Posterior cingulate gyrus (tissue), 11 donors: ENCODE measurements around the gene BMPER.

Source experiments
- DNase-seq, 10 donors: peaks; one replicate each; pipeline versions ENCODE4 v3.0.0 to v3.0.0-alpha.2; 2020 to 2021; ENCODE audit warnings: mixed read lengths in 3 of 10
- intact Hi-C: fragments of 100-400 bp; cut with DNase I; formaldehyde crosslinking; loops from one replicate; pipeline ENCODE4 v1.15.1; 2023

Gene BMPER

DNA sequence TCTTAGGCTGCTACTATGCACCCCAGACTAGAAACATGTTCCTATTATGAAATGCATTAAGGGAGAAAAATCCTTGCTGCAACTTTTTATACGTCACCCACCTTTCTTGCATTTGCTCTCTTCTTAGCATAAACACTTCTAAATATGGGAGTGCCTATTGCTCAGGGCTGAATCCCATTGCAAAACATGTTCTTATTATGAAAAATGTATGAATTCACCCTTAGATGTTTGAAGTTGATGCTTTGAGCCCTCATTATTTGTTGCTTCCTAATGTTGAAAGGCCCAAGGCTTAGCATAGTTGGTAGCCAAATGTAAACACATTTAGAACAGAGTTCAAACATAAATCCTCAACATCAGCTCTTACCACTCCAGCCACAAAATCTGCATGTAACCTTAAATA is 52.8 kb downstream of the BMPER start:
- DNase-seq = no peak
- intact Hi-C loops = no loop called here

DNA sequence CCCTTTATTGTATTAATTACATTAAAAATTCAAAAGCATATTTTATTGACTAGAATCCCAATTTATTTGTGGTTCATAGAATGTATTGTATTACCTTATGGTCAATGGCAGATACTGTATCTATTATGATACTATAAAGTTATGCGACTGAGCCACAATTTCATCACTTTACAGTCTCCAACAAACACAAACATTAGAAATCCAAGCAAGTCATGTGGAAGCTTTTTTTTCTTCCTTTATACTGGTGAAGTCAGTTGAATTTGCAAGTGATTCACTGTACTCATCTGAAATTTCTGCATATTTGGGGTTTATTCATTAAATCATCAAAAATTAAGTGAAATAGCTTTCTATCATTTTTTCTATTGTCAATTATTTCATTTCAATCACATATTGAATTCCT is 54.3 kb downstream of the BMPER start:
- intact Hi-C loops = no loop called here

DNA sequence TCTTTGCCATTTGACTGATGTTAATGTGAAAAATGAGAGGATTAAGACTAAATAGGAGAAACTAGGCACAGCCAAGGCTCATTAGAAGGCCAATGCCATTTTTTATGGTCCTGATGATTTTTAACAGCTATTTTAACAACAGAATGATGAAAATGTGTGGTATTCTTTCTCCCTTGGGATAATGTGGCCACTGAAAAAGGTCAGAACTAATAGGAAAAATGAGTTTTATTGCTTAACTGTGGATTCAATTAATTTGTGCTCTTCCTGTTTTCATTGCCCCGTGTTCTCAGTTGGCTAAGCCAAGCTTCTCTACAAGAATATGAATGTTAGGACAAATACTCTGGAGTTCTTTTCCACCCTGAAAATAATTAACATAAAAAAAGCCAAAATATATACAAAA is 56.6 kb downstream of the BMPER start:
- intact Hi-C loops = no loop called here
- DNase-seq = no peak

More for the DNA sequence above, 54.3 kb downstream of the BMPER start:
- DNase-seq = no peak

DNA sequence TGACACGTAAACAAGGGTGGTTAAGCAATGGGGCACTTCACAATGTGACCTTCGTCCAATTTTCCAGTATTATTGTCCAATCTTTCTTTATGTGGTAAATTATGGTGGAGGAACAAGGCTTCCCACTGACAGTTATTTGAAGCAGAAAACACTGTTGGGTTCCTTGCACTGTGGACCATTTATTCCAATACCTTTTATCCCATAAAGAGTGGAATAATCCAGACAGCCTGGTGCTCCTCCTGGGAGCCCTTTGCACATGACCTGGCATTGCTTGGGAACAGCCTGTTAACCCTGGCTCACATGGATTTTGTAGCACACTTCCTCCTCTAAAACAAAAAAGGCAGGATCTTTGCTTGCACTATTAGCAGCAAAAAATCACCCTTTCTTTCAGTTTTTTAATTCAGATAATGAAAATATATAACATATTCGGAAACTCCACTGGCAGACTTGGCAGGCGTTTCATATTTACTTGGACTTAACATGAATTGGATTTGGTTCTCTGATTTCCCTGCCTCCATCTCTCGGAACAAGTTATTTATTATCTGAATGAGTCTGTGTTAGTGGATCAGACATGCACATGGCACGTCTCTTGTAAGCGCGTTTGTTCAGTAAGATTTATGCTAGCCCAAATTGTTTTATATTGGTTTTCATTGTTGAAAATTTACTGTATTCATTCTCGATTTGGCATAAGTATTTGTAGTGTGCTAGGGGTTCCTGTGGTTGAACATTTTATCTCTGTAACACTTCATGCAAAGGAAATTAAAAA is 59.3 kb downstream of the BMPER start:
- DNase-seq = no peak
- intact Hi-C loops = no loop called here

DNA sequence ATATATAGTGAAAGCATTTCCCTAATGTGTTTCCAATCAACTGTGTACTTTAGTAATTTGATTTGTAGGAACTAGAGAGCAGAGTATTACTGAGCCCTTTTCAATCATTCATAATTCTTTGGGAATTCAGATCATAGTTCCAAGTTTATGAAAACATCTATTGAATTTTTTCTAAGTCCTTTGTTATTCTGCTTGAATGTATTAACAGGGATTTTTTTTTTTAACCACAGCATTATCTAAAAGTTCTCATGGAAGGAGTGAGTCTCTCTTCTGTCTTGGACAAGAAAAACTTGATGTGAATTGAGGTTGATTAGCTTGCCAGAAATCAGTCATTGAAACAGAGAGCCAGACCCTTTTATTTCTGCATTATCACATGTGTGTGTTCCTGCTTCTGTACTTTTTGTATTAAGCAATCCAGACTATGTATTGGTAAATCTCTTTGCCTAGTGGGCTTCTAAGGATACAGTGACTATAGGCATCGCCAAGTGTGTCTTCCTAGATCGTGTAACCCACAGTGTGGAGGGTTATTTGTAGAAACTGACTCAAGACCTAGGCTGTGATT is 59.9 kb downstream of the BMPER start:
- intact Hi-C loops = no loop called here
- no peak for DNase-seq

DNA sequence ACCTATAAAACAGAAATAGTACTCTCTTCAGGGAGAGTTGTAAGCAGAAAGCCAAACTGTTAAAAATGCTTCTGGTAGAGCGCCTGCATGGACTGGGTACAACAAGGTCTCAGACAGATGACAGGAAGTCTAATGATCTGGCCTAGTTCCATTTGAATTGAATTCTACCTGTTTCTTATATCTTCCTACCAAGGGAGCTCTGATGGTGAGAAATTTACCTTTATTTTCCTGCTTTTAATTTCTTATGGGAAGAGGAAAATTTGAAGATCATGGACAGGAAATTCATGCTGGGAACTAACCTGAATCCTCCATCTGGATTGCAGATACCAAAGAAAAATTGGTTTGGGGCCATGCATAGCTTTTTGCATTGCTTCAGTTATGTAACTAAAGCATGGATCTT is 63.3 kb downstream of the BMPER start:
- intact Hi-C loops = no loop called here
- DNase-seq = no peak

DNA sequence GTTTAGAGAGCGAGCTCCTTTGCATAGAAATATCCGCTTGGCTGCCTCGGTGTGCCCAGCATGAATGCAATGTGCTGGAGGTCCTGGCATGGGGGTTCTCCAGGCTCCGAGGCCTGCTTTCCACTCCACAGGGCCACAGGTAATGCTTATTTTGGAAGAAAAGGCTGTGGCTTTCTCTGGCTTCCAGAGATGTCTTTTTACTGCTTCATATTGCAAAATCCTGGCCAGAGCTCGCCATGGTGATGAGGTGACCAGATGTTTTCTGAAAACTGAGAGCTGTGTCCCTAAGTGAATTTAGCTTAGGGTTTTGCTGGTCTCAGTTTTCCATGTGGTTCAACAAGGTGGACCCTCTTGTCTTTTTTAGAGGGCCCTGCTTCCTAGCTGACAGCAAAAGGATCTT is 65.2 kb downstream of the BMPER start:
- intact Hi-C loops = no loop called here
- no peak for DNase-seq

DNA sequence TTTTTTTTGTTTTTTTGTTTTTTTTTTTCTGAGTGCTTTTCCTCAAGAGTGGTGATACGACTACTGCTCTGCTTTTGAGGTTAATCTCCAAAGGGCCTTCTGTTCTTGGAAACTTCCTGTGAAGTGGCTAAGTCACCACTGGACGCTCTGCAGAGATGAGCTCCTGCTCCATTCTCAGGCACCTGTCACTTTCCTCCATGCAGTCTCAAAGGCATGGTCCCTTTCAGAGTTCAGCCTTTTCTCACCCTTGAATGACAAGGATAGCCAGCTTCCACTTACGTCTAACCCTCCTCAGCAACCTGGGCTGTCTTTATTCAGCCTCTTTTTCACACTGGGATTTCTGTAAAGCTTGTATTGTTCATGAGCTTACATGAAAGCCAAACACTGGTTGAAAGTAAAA is 65.8 kb downstream of the BMPER start:
- DNase-seq = no peak
- intact Hi-C loops = no loop called here

DNA sequence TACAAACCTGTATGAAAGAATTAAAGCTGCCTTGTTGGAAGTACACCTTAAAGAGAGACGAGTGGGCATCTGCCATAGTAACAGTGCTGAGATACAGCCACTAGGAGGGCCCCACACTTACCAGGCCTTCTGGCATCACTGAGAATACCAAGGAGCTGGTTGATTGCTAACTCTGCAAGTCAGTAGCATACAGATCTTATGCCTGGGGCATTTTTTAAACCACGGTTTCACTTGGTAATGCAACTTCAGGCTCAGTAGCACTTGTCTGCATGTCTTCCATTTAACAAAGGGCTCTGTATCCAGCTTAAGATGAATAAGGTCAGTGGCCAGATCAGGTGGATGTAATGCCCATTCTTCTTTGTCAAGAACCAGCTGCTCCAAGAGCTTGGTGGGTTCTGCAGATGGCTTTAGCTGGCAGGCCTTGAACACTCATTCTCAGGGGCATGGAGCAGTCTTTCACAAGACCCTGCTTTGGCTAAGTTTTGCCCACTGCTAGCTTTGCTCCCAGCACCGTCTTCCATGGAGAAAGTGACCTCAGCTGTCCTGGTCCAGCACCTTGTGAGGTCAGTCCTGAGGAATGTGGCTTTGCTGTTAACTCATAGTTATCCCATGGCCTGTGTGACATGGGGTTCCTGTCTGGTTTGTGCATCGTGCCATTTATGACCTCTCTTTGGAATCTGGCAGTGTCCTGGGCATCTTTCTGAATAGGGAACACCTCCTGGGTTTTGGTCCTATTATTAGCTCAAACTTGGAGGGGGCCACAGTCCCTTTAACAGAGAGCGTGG is 68.1 kb downstream of the BMPER start:
- intact Hi-C loops = no loop called here
- no peak for DNase-seq

DNA sequence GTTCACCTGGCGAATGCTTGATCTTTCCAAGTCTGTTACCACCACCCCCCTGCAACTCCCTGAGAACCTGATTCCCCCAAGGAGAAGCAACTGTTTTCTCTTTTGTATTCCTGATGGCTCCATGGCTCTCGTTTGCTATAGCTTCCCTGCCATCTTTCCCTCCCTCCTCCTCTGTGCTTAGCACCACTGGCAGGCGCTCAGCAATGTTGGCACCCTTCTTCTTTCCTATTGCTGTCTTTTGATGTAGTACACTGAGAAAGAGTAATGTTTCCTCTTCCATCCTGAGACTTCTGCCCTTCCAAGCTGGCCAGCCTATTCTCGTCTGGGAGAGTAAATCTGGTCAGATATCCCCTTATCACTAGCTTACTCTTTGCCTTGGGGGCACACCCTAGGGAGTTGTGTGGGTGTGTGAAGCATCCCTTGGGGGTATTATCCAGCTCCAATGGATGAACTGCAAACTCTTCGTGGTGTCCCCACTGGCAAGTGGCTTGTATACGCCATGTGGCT is 74.0 kb downstream of the BMPER start:
- DNase-seq = peak in 2 of 10 donors; percentile 79 to 81
- intact Hi-C loops = no loop called here

DNA sequence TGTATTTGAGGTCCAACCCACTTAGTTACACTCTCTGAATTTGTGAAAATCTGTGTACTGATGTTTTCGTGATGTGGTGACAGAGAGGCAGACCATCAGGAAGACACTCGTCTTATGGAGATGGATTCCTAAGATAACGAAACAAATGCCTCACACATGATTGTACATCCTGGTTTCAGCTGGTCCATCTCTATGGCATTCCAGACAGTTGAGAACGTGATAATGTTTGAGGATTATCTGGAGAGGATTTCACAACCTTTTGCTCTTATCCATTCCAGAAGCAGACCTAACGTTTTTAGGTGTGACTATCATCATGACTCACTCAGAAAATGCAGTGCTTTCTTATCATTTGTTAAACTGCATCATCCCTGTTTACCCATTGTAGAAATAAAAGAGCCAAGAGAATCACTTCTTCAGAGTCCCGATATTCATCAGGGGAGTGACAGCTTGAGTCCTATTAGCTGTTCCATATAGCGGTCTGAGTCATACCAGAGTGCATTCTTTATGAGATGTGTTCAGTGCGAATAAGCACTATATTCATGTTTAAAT is 74.5 kb downstream of the BMPER start:
- no peak for DNase-seq
- intact Hi-C loops = no loop called here

DNA sequence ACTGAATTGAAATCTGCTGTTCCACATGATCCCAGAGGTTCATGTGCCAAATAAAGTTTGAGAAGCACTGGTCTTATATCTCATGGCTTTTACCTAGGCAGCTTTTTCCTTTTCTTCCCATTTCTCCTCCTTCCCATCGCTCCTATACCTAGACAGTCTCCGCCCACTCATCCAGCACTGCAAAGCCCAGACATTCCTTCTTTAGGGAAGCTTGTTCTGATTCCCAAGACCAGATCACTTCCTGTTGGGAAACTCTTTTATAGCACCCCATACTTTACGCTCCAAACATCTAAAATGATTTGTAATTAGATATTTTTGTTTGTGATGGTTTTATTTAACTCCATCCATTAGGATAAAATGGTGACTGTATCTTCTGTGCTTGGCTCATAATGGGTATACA is 75.9 kb downstream of the BMPER start:
- intact Hi-C loops = no loop called here
- no peak for DNase-seq

DNA sequence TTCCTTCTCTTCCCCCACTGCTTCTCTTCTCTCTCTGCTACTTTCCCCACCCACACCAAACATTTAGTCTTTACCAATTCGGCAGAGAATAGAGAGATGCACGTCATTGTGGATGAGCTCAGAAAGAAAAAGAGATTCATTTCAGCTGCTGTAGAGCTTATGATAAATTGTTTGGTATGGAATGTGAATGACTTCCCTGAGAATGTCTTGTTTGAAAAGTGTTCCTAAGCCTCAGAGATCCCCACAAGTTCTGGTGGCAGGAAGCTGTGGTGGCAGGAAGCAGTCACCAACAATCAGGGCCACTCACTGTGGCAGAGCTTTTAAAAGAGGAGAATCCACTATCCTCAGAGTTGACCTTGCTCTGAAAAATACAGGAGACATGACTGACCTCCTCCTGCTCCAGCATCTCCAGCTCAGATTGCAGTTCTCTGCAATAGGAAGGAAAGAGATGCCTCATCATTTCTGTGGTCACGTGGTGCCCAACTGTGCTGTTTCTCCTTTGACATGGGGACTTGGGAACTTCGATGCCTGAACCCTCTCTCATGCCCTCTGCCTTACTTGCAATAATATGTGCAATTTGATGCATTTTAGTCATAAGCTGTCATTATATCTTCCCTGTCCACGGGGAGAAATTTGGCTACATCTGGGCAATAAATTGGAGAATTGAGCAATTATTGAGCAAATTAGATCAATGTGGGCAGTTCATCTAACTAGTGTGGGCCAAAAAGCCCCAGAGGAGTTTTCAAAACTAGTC is 76.5 kb downstream of the BMPER start:
- intact Hi-C loops = no loop called here
- no peak for DNase-seq

DNA sequence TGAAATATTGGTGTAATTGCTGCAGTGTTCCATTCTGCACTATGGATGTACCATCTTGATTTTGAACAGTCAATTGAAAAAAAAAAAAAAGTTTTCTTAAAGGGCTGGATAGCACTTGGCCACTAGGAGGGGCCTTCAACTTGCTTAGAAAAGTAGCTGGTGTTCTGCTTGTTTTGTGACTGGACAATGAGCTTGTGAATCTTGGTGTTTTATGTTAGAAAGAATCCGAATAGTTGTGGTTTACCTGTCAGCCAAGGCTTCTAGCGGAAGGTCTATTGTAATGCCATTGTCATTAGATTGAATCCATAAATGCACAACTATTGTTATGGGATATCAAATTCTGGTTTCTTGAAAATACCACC is 77.1 kb downstream of the BMPER start:
- intact Hi-C loops = no loop called here
- no peak for DNase-seq

DNA sequence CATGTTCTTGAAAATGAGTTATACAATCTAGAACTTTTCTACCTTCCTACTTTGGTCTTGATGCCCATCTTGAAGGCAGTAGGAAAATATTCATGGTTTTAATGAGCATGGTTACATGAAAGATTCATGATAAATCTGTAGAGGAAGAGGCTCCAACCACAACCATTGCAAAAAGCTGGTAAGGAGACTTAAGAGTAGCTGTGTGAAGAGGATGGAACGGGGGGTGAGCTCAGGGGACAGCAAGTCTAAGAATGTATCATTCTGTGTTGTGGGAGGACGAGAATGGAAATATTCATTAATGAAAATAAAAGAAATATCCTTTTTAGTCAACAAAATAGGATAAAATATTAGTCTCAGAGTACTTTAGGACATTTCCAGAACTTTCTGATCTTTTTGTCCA is 81.1 kb downstream of the BMPER start:
- intact Hi-C loops = no loop called here
- no peak for DNase-seq

DNA sequence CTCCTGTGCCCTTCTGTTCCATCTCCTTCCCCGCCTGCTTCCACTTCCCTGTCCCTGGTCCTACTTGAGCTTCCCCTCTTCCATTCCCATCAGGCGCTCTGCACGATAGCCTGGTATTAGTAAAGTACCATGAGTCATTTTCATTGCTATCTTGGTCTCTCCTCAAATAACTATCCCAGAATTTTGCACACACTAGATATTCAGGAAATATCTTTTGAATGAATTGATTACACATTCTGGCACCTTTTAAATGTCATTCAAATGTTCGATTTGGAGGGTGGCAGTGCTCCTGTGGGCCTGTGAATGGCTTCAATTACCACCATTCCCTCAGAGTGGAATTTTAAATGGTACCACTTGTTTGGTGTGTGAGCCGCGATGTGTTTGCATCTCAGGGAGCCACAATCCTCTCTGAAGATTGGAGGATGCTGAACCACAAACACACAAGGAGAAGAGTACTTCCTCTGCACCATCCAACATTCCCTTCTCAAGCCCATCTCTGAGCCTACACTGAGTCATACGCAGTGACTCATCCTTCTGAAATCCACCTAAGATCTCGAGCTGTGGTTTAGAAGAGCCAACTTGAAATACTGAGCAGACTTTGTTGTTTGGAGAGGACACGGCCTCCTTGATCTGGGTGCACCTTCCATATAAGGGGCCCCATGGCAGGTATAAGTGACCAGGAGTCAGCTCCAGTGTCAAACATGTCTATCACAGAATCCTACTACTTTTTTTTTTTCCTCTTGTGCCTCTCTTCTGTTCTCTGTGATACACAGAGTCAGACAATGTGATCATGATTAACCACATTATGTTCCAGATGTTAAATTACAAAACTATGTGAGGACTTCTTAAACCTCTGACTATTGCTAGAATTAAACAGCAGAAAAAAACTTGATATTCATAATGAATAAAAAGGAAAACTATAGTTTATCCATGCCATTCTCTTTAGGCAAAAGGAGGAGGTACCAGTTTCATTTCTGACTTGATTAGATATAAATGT is 81.9 kb downstream of the BMPER start:
- DNase-seq = no peak
- intact Hi-C loops = no loop called here

DNA sequence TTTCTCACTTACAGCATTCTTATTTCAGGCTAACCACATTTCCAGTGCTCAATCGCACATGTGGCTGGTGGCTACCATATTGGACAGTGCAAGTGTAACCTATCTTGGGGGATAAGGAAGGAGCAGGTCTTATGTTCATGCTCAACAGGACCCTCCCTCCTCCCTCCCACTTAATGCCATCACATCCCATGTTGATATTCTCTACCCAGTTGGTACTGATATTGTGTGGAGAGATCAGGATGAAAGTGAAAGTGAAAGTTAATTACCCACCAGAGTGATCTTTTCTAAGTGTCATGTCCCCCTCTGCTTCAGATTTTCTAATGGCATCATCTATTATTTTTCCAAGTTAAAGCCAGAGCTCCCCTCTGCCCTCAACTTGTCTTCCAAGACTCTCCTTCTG is 91.6 kb downstream of the BMPER start:
- intact Hi-C loops = no loop called here
- DNase-seq = no peak

DNA sequence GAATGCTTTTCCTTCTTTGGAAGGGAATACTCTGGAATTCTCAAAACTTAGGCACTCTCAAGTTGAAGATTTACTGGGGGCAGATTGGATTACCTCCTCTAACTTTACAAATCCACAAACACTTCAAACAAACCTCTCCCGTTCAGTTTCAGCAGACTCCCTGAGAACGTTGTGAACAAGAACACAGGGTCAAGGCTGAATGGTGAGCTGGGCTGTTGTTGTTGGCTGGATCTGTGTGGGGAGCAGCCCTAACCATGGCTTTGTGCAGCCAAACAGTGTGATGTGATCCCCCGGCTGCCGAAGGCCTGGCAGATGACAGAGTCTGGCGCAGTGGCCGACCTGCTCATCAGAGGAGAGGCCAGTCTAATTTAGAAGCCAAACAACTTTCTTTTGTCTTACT is 93.1 kb downstream of the BMPER start:
- DNase-seq = no peak
- intact Hi-C loops = no loop called here

DNA sequence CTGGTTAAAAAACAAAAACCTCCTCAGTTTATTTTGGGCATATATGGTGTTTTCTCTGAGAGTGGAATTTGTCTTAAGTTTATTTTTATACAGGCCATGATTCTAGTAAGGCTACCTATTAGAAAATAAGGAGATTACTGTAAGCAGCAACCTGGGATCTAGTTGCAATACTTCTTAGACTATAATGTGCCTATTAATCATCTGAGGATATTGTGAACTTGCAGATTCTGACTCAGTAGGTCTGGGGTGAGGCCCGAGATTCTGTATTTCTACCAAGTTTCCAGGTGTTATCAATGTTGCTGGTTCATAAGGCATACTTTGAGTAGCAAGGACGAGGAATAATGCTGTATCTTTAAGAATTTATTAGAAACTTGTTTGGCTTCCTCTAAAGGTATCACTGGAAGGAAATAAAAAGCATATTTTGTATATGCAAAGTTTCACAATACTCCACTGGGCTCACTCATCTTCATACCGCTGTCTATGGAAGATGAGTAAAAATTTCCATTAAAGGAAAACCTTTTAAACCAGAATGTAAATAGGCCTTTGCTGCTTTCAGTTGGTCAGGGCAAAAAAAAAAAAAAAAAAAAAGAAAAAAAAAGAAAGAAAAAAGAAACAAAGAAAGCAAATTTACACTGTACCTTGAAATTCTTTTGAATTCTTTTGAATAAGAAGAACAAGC is 105.8 kb downstream of the BMPER start:
- intact Hi-C loops = no loop called here
- DNase-seq = no peak
